HepG2 (cell line): ENCODE measurements around the gene NLRC5. TPM values are rescaled to one million over a fixed set of nuclear protein-coding genes. Genes with fewer than 3 reads are reported as not detected.

Experiments used
- EED ChIP-seq: sonication (generic); formaldehyde crosslinking; IDR thresholded peaks from 2 replicates; pipeline ENCODE4 v1.5.0; 2020; ENCODE audit warnings: mild to moderate bottlenecking, missing genetic modification reagents
- HIVEP1 ChIP-seq: sonication (generic); formaldehyde crosslinking; IDR thresholded peaks from 2 replicates; pipeline ENCODE4 v1.4.0; 2020; ENCODE audit warnings: mild to moderate bottlenecking, missing genetic modification reagents
- NFE2 ChIP-seq: sonication (generic); formaldehyde crosslinking; IDR thresholded peaks from 2 replicates; pipeline ENCODE4 v1.4.0; 2020; ENCODE audit warnings: missing genetic modification reagents
- NFYB ChIP-seq: sonication (generic); formaldehyde crosslinking; IDR thresholded peaks from 2 replicates; pipeline ENCODE4 v1.4.0; 2020; ENCODE audit warnings: missing genetic modification reagents
- NR2C2 ChIP-seq: sonication (generic); formaldehyde crosslinking; IDR thresholded peaks from 2 replicates; pipeline ENCODE4 v1.4.0; 2020; ENCODE audit warnings: missing genetic modification reagents, mild to moderate bottlenecking, moderate library complexity, borderline replicate concordance
- PITX1 ChIP-seq: sonication (generic); formaldehyde crosslinking; IDR thresholded peaks from 2 replicates; pipeline ENCODE4 v1.5.1; 2020; ENCODE audit warnings: mild to moderate bottlenecking, missing genetic modification reagents
- RFXANK ChIP-seq: IDR thresholded peaks from 2 replicates; pipeline ENCODE4 v1.6.1; 2016
- RFXAP ChIP-seq: sonication (generic); formaldehyde crosslinking; IDR thresholded peaks from 2 replicates; pipeline ENCODE4 v1.4.0; 2020; ENCODE audit warnings: missing genetic modification reagents, borderline replicate concordance
- SALL2 ChIP-seq: sonication (generic); formaldehyde crosslinking; IDR thresholded peaks from 2 replicates; pipeline ENCODE4 v1.8.1; 2023; ENCODE audit warnings: mild to moderate bottlenecking, missing genetic modification reagents, inconsistent platforms
- TBX3 ChIP-seq: fragments of 450-650 bp; IDR thresholded peaks from 2 replicates; pipeline ENCODE4 v1.6.1; 2017; ENCODE audit warnings: antibody characterized with exemption, mild to moderate bottlenecking, inconsistent platforms, borderline replicate concordance
- TGIF2 ChIP-seq: IDR thresholded peaks from 2 replicates; pipeline ENCODE4 v1.6.1; 2016; ENCODE audit warnings: control low read depth, missing compliant biosample characterization
- YEATS4 ChIP-seq: sonication (generic); formaldehyde crosslinking; IDR thresholded peaks from 2 replicates; pipeline ENCODE4 v1.4.0; 2020; ENCODE audit warnings: missing genetic modification reagents, borderline replicate concordance
- ZBTB1 ChIP-seq: sonication (generic); formaldehyde crosslinking; IDR thresholded peaks from 2 replicates; pipeline ENCODE4 v1.4.0; 2020; ENCODE audit warnings: missing genetic modification reagents, borderline replicate concordance
- ZBTB8A ChIP-seq: sonication (generic); formaldehyde crosslinking; IDR thresholded peaks from 2 replicates; pipeline ENCODE4 v1.4.0; 2020; ENCODE audit warnings: mild to moderate bottlenecking, low read depth, missing genetic modification reagents, borderline replicate concordance
- ZNF317 ChIP-seq: sonication (generic); formaldehyde crosslinking; IDR thresholded peaks from 2 replicates; pipeline ENCODE4 v1.5.0; 2020; ENCODE audit warnings: mild to moderate bottlenecking, missing genetic modification reagents
- ZNF337 ChIP-seq: sonication (generic); formaldehyde crosslinking; IDR thresholded peaks from 2 replicates; pipeline ENCODE4 v1.5.1; 2020; ENCODE audit warnings: missing genetic modification reagents, low read depth, mild to moderate bottlenecking, borderline replicate concordance
- ZNF451 ChIP-seq: sonication (generic); formaldehyde crosslinking; IDR thresholded peaks from 2 replicates; pipeline ENCODE4 v1.5.0; 2020; ENCODE audit warnings: mild to moderate bottlenecking, missing genetic modification reagents
- ZNF775 ChIP-seq: sonication (generic); formaldehyde crosslinking; IDR thresholded peaks from 2 replicates; pipeline ENCODE4 v1.4.0; 2020; ENCODE audit warnings: missing genetic modification reagents, mild to moderate bottlenecking, moderate library complexity, borderline replicate concordance
- polyA plus RNA-seq, 8 experiments: library from polyadenylated mRNA; depleted of rRNA in 3 of 8; stranded (reverse) in 7 of 8; unstranded in 1 of 8; fragments of >200 nt; fragmentation: Illumina TruSeq in 4 of 8; extraction: Trizol in 4 of 8; gene quantifications; 2 replicates each; pipeline versions ENCODE4 v1.2.1 to v1.2.3, GENCODE V29; 2011 to 2016; ENCODE audit warnings: low read depth in 4 of 8, missing spikeins in 1 of 8, mixed read lengths in 1 of 8; ENCODE audit not compliant: insufficient read depth in 1 of 8
- total RNA-seq, 5 experiments: library from RNA; depleted of rRNA; stranded (reverse); fragments of >200 nt; fragmentation: Illumina TruSeq; extraction: Trizol; gene quantifications; 2 replicates each; pipeline ENCODE4 v1.2.3, GENCODE V29; 2016; ENCODE audit warnings: low read depth in 1 of 5
- TF ChIP-seq, protein P1 (sequence below): sonication (generic); IDR thresholded peaks from 2 replicates; pipeline ENCODE4 v1.6.1; 2016; ENCODE audit warnings: low read depth, borderline replicate concordance
- TF ChIP-seq, protein P2 (sequence below): sonication (generic); formaldehyde crosslinking; IDR thresholded peaks from 2 replicates; pipeline ENCODE4 v1.8.0; 2022; ENCODE audit warnings: mild to moderate bottlenecking, missing genetic modification reagents; ENCODE audit not compliant: insufficient replicate concordance
- TF ChIP-seq, protein P3 (sequence below): sonication (generic); formaldehyde crosslinking; IDR thresholded peaks from 2 replicates; pipeline ENCODE4 v1.4.0; 2020; ENCODE audit warnings: mild to moderate bottlenecking, missing genetic modification reagents
- TF ChIP-seq, protein P4 (sequence below): sonication (generic); formaldehyde crosslinking; IDR thresholded peaks from 2 replicates; pipeline ENCODE4 v1.4.0; 2020; ENCODE audit warnings: mild to moderate bottlenecking, missing genetic modification reagents, borderline replicate concordance
- TF ChIP-seq, protein P5 (sequence below): sonication (generic); formaldehyde crosslinking; IDR thresholded peaks from 2 replicates; pipeline ENCODE4 v1.9.0; 2022; ENCODE audit warnings: low read depth, missing genetic modification reagents

The NLRC5 gene
- total and polyA plus RNA-seq, 2 of the 13 experiments (the other 11 are each of a cell fraction or from before 2014, with no cell fraction given) = 6.3 to 12.7 TPM

DNA sequence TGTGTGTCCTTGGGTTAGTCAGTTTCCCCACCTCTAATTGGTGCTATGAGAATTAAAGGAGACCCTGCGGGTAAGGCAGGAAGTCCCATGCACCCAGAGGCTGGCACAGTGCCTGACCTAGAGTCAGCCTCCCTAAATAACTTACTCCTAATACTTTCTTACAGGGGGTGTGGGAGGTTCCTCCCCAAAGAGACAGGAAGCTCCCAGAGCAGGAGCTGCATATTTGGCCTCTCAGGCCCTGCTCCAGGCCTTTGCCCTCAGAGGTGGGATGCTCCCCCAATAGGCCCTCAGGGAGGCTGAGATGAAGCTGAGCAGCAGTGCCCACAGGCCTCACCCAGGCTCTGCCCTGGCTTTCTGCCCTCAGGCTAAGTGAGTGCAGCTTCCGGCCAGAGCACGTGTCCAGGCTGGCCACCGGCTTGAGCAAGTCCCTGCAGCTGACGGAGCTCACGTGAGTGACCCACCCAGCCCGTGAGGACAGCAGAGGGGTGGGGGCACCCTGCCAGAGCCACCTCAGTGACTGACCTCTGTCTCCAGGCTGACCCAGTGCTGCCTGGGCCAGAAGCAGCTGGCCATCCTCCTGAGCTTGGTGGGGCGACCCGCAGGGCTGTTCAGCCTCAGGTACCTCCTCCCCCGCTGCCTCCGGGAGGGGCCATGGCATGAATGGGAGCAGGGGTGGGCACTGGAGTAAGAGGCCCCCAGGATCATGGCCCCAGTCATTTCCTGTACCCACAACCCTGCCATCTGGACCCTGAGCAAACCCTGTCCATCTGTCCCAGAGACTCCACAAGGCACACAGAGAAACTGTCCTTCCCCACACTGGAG lies 71.9 kb downstream of the NLRC5 start (continued):
- TF ChIP-seq, protein P1, sequence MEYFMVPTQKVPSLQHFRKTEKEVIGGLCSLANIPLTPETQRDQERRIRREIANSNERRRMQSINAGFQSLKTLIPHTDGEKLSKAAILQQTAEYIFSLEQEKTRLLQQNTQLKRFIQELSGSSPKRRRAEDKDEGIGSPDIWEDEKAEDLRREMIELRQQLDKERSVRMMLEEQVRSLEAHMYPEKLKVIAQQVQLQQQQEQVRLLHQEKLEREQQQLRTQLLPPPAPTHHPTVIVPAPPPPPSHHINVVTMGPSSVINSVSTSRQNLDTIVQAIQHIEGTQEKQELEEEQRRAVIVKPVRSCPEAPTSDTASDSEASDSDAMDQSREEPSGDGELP = peak; percentile 78; the same call in 1 of the 2 replicates
- 0 out of 2 replicates have a peak, but pooled peaks have one; percentile 28 for TF ChIP-seq PITX1
- TF ChIP-seq, protein P2, sequence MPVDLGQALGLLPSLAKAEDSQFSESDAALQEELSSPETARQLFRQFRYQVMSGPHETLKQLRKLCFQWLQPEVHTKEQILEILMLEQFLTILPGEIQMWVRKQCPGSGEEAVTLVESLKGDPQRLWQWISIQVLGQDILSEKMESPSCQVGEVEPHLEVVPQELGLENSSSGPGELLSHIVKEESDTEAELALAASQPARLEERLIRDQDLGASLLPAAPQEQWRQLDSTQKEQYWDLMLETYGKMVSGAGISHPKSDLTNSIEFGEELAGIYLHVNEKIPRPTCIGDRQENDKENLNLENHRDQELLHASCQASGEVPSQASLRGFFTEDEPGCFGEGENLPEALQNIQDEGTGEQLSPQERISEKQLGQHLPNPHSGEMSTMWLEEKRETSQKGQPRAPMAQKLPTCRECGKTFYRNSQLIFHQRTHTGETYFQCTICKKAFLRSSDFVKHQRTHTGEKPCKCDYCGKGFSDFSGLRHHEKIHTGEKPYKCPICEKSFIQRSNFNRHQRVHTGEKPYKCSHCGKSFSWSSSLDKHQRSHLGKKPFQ = no peak
- TF ChIP-seq, protein P3, sequence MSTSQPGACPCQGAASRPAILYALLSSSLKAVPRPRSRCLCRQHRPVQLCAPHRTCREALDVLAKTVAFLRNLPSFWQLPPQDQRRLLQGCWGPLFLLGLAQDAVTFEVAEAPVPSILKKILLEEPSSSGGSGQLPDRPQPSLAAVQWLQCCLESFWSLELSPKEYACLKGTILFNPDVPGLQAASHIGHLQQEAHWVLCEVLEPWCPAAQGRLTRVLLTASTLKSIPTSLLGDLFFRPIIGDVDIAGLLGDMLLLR (CRISPR knock-in tag) = 0 out of 2 replicates have a peak, but pooled peaks have one; percentile 32
- TF ChIP-seq, protein P4, sequence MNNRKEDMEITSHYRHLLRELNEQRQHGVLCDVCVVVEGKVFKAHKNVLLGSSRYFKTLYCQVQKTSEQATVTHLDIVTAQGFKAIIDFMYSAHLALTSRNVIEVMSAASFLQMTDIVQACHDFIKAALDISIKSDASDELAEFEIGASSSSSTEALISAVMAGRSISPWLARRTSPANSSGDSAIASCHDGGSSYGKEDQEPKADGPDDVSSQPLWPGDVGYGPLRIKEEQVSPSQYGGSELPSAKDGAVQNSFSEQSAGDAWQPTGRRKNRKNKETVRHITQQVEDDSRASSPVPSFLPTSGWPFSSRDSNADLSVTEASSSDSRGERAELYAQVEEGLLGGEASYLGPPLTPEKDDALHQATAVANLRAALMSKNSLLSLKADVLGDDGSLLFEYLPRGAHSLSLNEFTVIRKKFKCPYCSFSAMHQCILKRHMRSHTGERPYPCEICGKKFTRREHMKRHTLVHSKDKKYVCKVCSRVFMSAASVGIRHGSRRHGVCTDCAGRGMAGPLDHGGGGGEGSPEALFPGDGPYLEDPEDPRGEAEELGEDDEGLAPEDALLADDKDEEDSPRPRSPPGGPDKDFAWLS (CRISPR knock-in tag) = no peak
- TF ChIP-seq RFXANK (CRISPR knock-in tag) = no peak
- no peak for TF ChIP-seq RFXAP
- TF ChIP-seq EED (CRISPR knock-in tag) = 0 out of 2 replicates have a peak, but pooled peaks have one; percentile 65
- TF ChIP-seq ZNF337 = no peak
- TF ChIP-seq ZBTB8A (CRISPR knock-in tag) = no peak
- TF ChIP-seq ZNF775 (CRISPR knock-in tag) = no peak
- no peak for TF ChIP-seq SALL2 (CRISPR knock-in tag)
- TF ChIP-seq NR2C2 (CRISPR knock-in tag) = peak; percentile 25; the same call in 1 of the 2 replicates
- no peak for TF ChIP-seq TGIF2 (CRISPR knock-in tag)
- TF ChIP-seq, protein P5, sequence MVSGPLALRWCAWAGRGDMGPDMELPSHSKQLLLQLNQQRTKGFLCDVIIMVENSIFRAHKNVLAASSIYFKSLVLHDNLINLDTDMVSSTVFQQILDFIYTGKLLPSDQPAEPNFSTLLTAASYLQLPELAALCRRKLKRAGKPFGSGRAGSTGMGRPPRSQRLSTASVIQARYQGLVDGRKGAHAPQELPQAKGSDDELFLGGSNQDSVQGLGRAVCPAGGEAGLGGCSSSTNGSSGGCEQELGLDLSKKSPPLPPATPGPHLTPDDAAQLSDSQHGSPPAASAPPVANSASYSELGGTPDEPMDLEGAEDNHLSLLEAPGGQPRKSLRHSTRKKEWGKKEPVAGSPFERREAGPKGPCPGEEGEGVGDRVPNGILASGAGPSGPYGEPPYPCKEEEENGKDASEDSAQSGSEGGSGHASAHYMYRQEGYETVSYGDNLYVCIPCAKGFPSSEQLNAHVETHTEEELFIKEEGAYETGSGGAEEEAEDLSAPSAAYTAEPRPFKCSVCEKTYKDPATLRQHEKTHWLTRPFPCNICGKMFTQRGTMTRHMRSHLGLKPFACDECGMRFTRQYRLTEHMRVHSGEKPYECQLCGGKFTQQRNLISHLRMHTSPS (CRISPR knock-in tag) = peak; percentile 81
- TF ChIP-seq NFYB (CRISPR knock-in tag) = no peak
- no peak for TF ChIP-seq NFE2
- no peak for TF ChIP-seq ZBTB1
- TF ChIP-seq HIVEP1 = peak; percentile 86
- TF ChIP-seq YEATS4 (CRISPR knock-in tag) = no peak
- TF ChIP-seq TBX3 = 0 out of 2 replicates have a peak, but pooled peaks have one; percentile 6
- TF ChIP-seq ZNF451 = no peak
- no peak for TF ChIP-seq ZNF317
